GM21447 (cell line): ENCODE results near the gene ANKRD11.
"Not testable (repeated sequence)": the region's sequence is repeated elsewhere in the genome, so short reads cannot be mapped to it uniquely, and the experiment has no call there.

Experiments
- ATAC-seq: cut with Tn5 transposase; IDR thresholded peaks from one replicate; pipeline ENCODE4 v1.9.1; 2021; ENCODE audit not compliant: unreplicated experiment

Gene ANKRD11

DNA sequence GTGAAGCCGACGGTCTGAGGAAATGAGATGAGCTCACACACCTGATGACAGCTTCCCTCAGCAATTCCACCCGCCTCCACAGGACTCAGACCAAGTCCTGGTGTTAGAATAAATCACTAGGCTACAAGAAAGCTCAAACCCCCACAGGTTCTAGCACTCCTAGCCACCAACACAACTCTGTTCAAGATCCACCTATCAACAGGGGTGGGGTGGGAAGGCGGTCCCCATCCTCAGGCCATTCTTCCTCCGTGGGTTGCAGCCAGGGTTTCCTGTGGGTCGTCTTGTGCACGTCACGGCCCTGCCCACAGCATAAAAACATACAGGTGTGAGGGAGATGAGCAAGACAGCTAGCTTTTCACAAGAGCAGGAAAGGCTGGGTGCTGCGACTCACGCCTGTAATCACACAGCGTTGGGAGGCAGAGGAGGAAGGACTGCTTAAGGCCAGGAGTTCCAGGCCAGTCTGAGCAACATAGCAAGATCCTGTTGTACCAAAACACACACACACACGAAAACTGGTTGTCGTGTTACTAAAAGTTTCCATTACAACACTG is 81.1 kb downstream of the ANKRD11 start:
- ATAC-seq: no peak

DNA sequence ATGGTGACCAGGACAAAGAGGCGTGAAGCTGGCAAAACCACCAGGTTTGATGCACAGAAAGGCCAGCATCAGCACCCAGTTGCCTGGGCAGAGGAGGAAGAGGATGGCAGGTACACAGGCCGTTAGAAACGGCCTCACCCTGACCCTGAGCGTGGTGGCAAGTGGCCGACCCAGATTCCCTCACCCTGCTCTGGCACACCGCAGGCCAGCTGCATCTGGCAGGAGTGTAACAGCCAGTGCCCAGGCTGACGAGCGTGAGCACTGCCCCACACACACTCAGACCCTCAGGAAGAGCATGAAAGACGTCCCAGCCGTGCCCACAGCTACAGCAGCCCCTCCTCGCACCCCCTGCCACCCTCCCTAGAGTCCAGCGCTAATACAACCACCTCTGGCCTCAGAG is 82.0 kb downstream of the ANKRD11 start:
- ATAC-seq: no peak

DNA sequence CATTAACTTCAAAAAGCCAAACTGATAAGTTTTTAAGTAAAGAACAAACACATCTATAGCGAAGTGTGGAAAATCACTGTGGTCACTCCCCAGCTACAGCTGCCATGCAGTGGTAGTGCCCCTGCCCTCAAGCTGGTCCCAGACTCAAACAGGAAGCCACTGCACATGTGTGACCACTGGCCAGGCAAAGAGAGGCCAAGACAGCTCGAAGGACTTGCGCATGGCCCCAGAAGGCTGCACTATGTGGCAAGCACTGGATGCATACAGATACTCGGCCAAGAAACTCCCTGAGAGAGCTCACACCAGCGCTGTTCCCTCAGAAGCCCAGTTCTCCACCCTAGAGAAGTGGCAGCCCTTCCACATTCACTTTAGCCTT is 82.4 kb downstream of the ANKRD11 start:
- ATAC-seq: no peak

- no peak for ATAC-seq
Measured at GRCh38 chr16:89407282-89407924, 83.0 kb downstream of the ANKRD11 start.

DNA sequence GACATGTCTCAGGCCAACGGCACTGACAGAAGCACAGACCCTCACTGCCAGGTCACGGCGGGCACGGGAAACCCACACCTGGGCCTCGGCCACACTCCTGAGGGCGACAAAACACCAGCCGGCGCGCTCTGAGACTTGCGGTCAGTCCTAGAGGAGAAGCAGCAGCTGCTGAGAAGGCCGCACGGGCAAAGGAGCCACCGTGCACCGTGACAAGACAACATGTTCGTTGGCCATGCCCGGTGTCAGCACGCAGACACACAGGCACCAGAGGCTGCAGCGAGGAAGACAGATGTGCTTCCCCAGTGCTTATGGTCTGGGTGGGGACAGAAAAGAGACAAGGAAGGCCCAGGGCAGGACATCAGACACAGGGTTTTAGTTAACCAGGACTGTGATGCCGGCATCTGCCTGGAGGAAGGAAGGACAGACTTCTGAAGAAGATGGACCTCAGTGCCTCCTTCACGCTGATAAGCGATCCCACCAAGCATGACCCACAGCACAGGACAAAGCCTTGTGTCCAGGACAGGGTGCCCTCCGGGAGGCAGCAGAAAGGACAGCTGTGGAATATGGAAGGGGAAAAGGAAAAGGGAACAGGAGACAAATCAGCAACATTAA is 84.0 kb downstream of the ANKRD11 start:
- no peak for ATAC-seq

- no peak for ATAC-seq
Measured at GRCh38 chr16:89404561-89404960, 85.8 kb downstream of the ANKRD11 start.

GRCh38 chr16:89402962-89403361 is 87.4 kb downstream of the ANKRD11 start:
- ATAC-seq: no peak

DNA sequence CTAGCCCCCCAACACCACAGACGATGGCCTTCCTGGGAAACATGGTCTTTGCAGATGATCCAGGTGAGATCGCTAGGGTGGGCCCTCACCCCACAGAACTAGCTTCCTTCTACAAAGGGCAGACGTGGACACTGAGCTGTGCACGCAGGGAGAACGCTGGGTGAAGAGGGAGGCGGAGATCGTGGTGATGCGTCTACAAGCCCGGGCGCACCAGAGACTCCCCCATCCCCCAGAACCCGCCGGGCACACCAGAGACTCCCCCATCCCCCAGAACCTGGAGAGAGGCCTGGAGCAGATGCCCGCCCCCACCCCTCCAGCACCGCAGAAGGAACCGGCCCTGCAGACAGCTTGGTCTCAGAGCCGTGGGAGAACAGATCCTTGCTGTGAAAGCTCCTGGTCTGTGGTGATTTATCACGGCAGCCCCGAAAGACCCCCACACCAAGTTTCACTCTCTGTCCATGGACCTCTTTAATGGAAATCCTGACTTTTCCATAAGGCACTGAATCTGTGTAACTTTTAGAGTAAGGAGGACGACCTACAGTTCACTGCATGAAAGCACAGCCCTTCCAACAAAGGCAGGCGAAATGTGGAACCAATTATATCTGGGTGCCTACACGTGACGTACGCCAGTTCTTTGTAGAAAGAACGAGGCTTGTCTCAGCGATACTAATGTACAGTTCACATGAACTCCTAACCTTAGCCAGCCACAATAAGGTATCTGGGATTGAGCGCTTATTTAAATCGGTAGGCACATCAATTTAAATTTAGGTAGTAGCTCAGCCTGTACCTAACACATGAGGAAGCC is 88.5 kb downstream of the ANKRD11 start:
- no peak for ATAC-seq

GRCh38 chr16:89401205-89401604 is 89.2 kb downstream of the ANKRD11 start:
- ATAC-seq: no peak

DNA sequence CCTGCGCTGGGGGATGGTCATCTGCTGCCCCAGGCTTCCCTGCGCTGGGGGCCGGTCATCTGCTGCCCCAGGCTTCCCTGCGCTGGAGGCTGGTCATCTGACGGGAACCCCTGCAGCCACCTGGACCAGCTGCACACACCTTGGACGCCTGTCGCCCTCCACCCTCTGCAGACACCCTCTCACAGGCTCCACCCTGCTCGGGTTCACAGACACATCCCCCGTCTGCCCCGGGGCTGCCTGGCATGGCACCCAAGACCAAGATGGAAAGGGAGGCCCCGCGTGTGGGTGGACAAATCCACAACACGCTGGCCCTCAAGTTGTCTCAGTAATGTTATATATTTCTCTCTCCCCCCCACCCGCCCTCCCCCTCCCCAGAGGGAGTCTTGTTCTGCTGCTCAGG is 89.6 kb downstream of the ANKRD11 start:
- no peak for ATAC-seq

- no peak for ATAC-seq
Measured at GRCh38 chr16:89398924-89399323, 91.4 kb downstream of the ANKRD11 start.

GRCh38 chr16:89397331-89397861 is 93.0 kb downstream of the ANKRD11 start:
- no peak for ATAC-seq

- no peak for ATAC-seq
Measured at GRCh38 chr16:89396156-89396555, 94.2 kb downstream of the ANKRD11 start.

DNA sequence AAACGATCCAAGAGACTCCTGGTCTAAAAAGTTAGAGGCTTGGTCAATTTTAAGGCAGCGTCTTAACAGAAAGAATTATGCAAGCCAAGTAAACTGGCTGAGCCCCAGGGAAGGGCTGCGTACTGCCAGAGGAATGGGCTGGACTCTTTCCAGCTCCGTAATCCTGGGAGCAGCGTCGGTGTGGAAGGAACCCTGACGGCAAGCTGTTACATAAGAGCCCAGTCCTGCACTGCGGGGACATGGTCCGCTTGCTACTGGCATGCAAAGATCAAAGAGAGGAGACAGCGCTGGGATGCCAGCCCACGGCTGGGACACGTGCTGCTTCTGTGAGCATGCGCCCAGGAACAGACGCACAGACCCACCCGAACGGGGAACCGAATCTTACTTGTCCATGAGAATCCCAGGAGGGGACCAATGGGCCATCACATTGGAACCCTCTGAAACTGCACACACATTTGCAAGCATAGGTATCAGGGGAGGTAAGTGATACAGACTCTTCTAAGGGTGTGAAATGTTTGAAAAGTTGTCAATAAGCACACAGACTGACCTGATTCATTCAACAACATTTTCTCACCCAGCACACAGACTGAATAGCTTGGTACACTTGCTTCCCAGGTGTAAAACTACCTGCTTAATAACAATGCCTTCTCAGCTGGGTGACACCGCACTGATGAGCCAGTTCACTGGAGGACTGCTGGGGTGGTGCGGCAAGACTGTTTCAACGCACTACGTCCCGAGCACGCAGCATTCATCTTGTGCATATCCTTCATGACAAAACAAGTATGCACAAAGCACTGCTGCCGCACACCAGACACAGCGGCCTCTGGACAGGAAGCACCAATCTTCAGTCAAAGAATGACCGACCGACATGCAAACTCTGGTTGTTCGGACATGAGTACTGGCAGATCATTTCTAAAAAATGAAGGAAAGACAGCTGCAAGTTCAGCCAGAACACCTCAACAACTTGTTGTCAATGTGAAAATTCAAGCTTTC is 94.9 kb downstream of the ANKRD11 start:
- ATAC-seq: no peak

DNA sequence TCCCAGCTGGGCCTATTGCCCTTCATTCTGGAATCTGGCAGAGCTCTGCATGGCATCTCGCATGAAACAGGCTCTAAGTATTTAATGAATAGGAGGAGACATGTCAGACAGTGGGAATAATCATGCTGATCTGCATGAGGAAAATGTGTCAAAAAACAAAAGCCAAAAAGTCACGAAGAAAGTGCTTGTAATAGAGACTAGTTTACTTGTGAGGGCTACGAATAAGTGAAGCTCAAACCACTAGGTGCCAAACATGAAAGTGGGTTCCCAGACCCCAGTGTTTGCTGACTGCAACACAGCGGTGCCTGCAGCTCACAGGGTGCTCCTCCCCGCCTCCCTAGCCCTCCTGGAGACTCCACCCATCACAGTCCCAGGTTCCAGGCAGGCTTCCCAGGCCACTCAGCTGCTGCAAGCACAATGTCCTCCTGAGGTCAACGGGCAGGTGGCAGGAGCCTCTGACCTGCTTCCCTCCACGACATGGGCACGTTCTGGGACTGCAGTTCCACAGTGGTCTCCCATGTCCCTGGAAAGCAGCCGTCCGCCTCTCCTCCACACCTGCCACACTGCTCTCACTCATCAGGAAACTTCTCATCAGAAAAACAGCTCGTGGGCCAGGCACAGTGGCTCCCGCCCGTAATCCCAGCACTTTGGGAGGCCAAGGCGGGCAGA is 96.5 kb downstream of the ANKRD11 start:
- ATAC-seq: no peak

GRCh38 chr16:89392881-89393737 is 97.3 kb downstream of the ANKRD11 start:
- no peak for ATAC-seq

GRCh38 chr16:89390224-89390583 is 100.2 kb downstream of the ANKRD11 start:
- ATAC-seq: not testable (repeated sequence)

DNA sequence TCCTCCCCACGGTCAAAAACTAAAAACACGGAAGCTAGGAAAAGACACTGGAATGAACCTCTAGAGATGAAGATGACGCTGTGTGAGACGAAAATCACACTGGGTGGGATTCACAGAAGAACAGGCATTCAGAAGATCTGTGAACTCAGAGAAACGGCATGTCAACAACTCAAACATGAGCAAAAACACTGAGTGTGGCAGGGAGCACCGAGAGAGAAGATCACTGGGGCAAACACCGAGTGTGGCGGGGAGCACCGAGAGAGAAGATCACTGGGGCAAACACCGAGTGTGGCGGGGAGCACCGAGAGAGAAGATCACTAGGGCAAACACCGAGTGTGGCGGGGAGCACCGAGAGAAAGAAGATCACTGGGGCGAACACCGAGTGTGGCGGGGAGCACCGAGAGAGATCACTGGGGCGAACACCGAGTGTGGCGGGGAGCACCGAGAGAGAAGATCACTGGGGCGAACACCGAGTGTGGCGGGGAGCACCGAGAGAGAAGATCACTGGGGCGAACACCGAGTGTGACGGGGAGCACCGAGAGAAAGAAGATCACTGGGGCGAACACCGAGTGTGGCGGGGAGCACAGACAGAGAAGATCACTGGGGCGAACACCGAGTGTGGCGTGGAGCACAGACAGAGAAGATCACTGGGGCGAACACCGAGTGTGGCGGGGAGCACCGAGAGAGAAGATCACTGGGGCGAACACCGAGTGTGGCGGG is 100.7 kb downstream of the ANKRD11 start:
- not testable (repeated sequence) for ATAC-seq
